GM12875 (cell line): ENCODE results near the gene NR3C1.

ENCODE experiments used
- H3K4me3 ChIP-seq: one replicate; pipeline ENCODE4 v1.5.1; 2011; ENCODE audit warnings: low read depth, low read length, control low read depth
- TF ChIP-seq, protein P1 (sequence below): IDR thresholded peaks from 2 replicates; pipeline ENCODE4 v1.5.1; 2011; ENCODE audit warnings: low read depth, mild to moderate bottlenecking, control low read depth, inconsistent platforms, low read length, moderate library complexity, borderline replicate concordance; ENCODE audit not compliant: insufficient read depth

Gene NR3C1

DNA sequence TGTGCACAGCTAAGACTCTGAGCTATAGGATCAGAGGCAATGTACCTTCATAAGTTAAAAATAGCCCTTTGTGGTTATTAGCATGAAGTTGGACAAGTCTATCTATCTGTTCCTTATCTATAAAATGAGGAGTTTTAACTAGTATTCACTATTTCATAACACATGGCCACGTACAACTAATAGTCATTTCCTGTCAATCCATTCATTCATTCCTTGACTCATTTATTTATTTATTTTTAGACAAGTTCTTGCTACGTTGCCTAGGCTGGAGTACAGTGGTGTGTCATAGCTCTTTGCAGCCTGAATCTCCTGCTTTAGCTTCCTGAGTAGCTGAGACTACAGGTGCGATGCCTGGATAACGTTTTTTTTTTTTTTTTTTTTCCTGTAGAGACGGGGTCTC is 92.1 kb downstream of the NR3C1 start:
- H3K4me3 ChIP-seq, result no peak overlapping the region
- TF ChIP-seq, protein P1, sequence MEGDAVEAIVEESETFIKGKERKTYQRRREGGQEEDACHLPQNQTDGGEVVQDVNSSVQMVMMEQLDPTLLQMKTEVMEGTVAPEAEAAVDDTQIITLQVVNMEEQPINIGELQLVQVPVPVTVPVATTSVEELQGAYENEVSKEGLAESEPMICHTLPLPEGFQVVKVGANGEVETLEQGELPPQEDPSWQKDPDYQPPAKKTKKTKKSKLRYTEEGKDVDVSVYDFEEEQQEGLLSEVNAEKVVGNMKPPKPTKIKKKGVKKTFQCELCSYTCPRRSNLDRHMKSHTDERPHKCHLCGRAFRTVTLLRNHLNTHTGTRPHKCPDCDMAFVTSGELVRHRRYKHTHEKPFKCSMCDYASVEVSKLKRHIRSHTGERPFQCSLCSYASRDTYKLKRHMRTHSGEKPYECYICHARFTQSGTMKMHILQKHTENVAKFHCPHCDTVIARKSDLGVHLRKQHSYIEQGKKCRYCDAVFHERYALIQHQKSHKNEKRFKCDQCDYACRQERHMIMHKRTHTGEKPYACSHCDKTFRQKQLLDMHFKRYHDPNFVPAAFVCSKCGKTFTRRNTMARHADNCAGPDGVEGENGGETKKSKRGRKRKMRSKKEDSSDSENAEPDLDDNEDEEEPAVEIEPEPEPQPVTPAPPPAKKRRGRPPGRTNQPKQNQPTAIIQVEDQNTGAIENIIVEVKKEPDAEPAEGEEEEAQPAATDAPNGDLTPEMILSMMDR, result no peak

- TF ChIP-seq, protein P1, result no peak
- no peak overlapping the region for H3K4me3 ChIP-seq
These were observed 93.6 kb downstream of the NR3C1 start for GRCh38 chr5:143309661-143310431.

DNA sequence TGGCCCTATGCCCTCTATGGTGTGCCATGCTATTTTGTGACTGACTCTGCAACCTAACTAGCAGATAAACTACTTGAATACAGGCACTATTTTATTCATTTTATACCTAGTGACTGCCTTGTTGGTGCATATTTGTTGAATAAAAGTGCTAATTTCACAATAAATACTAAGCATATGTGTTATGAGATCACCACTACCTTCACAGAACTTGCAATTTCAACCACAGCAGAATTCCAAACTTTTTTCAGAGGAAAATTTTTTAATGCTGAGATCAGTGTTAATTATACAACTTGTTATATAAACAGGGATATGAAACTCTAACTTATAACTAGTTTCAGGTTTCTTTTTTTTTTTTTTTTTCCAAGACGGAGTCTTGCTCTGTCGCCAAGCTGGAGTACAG is 94.8 kb downstream of the NR3C1 start:
- H3K4me3 ChIP-seq, result no peak overlapping the region
- TF ChIP-seq, protein P1, result no peak

DNA sequence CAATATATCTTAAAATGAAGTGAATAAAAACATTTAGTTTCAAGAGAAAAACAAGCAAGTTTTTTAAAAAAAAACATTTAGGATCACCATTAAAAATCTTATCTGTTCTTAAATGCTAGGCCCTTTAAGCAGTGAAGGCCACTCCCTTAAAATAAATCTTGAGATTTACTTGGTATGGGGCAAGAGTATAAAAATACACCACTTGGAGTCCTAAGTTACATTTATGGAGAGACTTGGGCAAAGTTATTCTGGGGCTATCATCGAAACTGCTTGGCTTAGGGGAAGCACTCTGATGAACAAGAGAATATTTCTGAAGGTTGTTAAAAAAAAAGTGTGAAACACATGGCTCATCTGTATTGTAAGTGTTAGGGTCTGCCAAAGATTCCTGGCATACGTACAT is 97.4 kb downstream of the NR3C1 start:
- TF ChIP-seq, protein P1, result no peak
- no peak overlapping the region for H3K4me3 ChIP-seq

GRCh38 chr5:143304836-143305475 is 98.5 kb downstream of the NR3C1 start:
- TF ChIP-seq, protein P1, result no peak
- no peak overlapping the region for H3K4me3 ChIP-seq

GRCh38 chr5:143302341-143303045 is 101.0 kb downstream of the NR3C1 start:
- no peak overlapping the region for H3K4me3 ChIP-seq

More at GRCh38 chr5:143302341-143303045, 101.0 kb downstream of the NR3C1 start:
- TF ChIP-seq, protein P1, result no peak
